Mesothelial cell of epicardium (in vitro differentiated cells): ENCODE results near the gene SEMA7A. TPM values are rescaled to one million over a fixed set of nuclear protein-coding genes. Genes with fewer than 3 reads are reported as not detected.

Experiments used
- DNase-seq, 2 experiments: peaks; one replicate each; pipeline ENCODE4 v3.0.0; 2021; ENCODE audit warnings: low spot score in 2 of 2; ENCODE audit not compliant: unreplicated experiment in 2 of 2
- H3K27ac Mint-ChIP-seq: 2 replicates; pipeline ENCODE4 v1.8.0; 2021; ENCODE audit warnings: mixed read lengths
- H3K27me3 Mint-ChIP-seq: 2 replicates; pipeline ENCODE4 v1.8.0; 2021; ENCODE audit warnings: low read depth, mixed read lengths
- H3K36me3 Mint-ChIP-seq: 2 replicates; pipeline ENCODE4 v1.8.0; 2021; ENCODE audit warnings: mixed read lengths
- H3K4me1 Mint-ChIP-seq: 2 replicates; pipeline ENCODE4 v1.8.0; 2021; ENCODE audit warnings: mixed read lengths
- H3K4me3 Mint-ChIP-seq: 2 replicates; pipeline ENCODE4 v1.8.0; 2021; ENCODE audit warnings: mild to moderate bottlenecking, moderate library complexity, mixed read lengths
- H3K9me3 Mint-ChIP-seq: 2 replicates; pipeline ENCODE4 v1.8.0; 2021; ENCODE audit warnings: mixed read lengths
- total RNA-seq: library from RNA; stranded (reverse); gene quantifications from 3 replicates; pipeline ENCODE4 v1.2.1, GENCODE V29; 2021
- TF ChIP-seq, protein P1 (sequence below): fragments of 200-600 bp; sonication (generic); IDR thresholded peaks from one replicate; pipeline ENCODE4 v1.5.0; 2021; ENCODE audit warnings: antibody characterized with exemption; ENCODE audit not compliant: unreplicated experiment

The SEMA7A gene
- total RNA-seq, 1 donor from 2014 or later = 5.0 TPM

DNA sequence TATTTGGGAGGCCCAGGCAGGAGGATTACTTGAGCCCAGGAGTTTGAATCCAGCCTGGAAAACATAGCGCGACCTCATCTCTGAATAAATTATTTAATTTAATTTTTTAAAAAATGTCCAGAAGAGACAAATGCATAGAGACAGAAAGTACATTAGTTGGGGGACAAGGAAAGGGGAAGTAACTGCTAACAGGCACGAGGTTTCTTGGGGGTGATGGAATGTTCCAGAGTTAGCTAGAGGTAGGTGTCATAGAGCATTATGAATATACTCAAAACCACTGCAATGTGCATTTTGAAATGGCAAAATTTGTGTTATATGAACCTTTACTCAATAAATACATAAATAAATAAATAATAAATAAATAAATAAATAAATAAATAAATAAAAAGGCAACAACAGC is 34.7 kb downstream of the SEMA7A start:
- no peak overlapping the region for H3K27ac Mint-ChIP-seq
- no peak overlapping the region for H3K4me3 Mint-ChIP-seq
- no peak for DNase-seq
- peaks cover 12% of the 10 kb centered on the region for H3K4me1 Mint-ChIP-seq
- no peaks in the 10 kb centered on the region for H3K36me3 Mint-ChIP-seq
- no peaks in the 10 kb centered on the region for H3K27me3 Mint-ChIP-seq
- no peaks in the 10 kb centered on the region for H3K9me3 Mint-ChIP-seq
- TF ChIP-seq, protein P1, sequence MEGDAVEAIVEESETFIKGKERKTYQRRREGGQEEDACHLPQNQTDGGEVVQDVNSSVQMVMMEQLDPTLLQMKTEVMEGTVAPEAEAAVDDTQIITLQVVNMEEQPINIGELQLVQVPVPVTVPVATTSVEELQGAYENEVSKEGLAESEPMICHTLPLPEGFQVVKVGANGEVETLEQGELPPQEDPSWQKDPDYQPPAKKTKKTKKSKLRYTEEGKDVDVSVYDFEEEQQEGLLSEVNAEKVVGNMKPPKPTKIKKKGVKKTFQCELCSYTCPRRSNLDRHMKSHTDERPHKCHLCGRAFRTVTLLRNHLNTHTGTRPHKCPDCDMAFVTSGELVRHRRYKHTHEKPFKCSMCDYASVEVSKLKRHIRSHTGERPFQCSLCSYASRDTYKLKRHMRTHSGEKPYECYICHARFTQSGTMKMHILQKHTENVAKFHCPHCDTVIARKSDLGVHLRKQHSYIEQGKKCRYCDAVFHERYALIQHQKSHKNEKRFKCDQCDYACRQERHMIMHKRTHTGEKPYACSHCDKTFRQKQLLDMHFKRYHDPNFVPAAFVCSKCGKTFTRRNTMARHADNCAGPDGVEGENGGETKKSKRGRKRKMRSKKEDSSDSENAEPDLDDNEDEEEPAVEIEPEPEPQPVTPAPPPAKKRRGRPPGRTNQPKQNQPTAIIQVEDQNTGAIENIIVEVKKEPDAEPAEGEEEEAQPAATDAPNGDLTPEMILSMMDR = no peak

DNA sequence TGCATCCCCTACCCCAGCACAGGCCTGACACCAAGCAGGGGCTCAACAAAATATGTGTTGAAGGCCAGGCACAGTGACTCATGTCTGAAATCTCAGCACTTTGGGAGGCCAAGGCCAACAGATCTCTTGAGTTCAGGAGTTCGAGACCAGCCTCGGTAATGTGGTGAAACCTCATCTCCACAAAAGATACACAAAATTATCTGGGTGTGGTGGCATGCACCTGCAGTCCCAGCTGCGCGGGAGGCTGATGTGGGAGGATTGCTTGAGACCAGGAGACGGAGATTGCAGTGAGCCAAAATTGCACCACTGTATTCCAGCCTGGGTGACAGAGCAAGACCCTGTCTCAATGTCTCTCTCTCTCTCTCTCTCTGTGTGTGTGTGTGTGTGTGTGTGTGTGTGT is 35.6 kb downstream of the SEMA7A start:
- H3K9me3 Mint-ChIP-seq = no peaks in the 10 kb centered on the region
- TF ChIP-seq, protein P1 = no peak
- H3K27ac Mint-ChIP-seq = no peak overlapping the region
- H3K36me3 Mint-ChIP-seq = no peaks in the 10 kb centered on the region
- DNase-seq = no peak
- peaks cover 8% of the 10 kb centered on the region for H3K4me1 Mint-ChIP-seq
- no peak overlapping the region for H3K4me3 Mint-ChIP-seq
- H3K27me3 Mint-ChIP-seq = no peaks in the 10 kb centered on the region

DNA sequence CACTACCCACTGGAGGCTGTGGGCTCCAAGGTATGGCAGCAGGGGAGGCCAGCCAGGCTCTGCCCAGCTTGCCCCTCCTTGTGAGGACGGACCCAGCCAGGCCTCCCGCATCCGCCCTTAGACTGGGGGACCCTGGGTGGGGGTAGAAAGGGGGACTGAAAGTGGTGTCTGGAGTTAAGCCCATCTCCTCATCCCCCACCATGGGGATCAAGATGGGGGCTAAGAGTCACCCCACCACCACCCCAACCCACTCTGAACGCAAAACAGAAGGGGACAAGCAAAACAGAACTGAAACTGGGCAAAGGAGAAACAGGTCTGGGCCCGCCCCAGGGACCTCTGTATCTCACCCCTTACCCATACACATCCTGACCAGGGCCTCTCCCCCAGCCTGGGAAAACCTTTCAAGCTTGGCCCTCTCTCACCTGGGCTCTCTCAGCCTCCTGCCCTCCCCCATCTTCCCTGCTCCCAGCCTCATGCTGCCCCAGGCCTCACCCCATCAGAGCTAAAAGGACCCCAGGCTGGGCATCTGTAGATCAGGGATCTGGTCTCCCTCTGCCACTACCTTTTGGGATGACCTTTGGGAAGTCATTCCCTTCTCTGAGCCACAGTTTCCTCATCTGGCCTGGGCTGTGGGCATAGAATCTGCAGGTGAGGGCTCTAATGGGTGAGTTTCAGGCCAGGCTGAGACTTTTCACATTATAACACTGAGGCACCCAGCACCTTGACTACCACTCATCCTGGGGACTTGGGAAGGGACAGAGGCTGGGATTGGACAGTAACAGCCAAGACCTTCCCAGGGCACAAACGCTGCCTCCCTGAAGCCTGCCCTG is 36.3 kb downstream of the SEMA7A start:
- H3K27ac Mint-ChIP-seq = no peak overlapping the region
- peaks cover 15% of the 10 kb centered on the region for H3K4me1 Mint-ChIP-seq

DNA sequence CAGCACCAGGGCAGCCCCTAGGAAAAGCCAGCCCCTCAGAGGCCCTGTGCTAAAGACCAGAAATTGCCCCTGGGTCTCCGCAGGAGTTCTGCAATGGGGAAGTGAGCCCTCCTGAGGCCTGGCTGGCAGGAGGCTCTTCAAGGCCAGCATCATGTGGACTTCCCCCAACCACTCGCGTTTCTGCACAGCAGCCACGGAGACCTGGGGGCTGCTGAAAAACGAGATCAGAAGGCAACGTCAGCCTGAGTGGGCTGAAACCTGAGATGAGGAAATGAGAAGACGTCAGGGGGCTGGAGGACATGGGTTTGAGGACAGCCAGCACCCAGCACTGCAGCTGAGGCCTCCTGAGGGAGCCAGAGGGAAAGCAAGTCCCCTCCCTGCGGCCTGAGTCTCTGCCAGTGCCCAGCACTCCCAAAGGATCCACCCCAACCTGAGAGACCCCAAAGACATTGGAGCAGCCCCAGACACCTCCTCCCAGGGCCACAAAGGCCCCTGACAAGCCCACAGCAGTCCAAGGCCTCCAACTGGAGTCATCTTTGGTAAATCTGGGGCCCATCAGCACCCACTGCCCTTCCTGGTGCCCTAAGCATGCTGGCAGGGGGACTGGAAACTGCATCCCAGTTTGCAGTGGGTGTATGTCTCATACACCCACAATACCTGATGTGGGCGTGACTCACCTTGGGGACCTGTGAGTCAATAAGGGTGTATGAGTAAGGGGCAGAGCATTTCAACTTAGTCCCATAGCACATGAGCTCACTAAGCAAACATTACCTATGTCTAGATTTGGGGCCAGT is 37.1 kb downstream of the SEMA7A start:
- no peak for DNase-seq
- H3K27ac Mint-ChIP-seq = no peak overlapping the region
- no peaks in the 10 kb centered on the region for H3K27me3 Mint-ChIP-seq
- peaks cover 23% of the 10 kb centered on the region for H3K4me1 Mint-ChIP-seq
- H3K4me3 Mint-ChIP-seq = no peak overlapping the region
- TF ChIP-seq, protein P1 = no peak
- H3K9me3 Mint-ChIP-seq = no peaks in the 10 kb centered on the region
- no peaks in the 10 kb centered on the region for H3K36me3 Mint-ChIP-seq

More for the DNA sequence above, 36.3 kb downstream of the SEMA7A start:
- Mint-ChIP-seq H3K9me3 (no peaks in the 10 kb centered on the region), H3K36me3 (no peaks in the 10 kb centered on the region), H3K4me3 (no peak overlapping the region), H3K27me3 (no peaks in the 10 kb centered on the region)
- TF ChIP-seq, protein P1 = no peak
- DNase-seq = no peak

DNA sequence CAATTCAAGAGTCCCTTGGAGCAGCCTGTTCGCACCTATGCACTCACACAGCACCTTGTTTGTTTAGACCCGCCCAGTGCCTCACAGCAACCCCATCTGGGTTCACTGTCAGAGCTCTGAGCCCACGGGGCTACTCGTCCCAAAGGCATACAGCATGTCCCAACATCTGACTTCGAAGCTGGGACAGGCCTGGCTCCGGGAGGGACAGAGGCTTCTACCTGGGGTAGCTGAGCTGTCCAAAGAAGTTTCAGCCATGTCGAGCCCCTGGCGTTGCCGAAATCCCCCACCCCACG is 37.7 kb downstream of the SEMA7A start:
- H3K27ac Mint-ChIP-seq = no peak overlapping the region
- no peak overlapping the region for H3K4me3 Mint-ChIP-seq
- no peak for DNase-seq
- TF ChIP-seq, protein P1 = no peak
- no peaks in the 10 kb centered on the region for H3K9me3 Mint-ChIP-seq
- no peaks in the 10 kb centered on the region for H3K27me3 Mint-ChIP-seq
- peaks cover 25% of the 10 kb centered on the region for H3K4me1 Mint-ChIP-seq
- no peaks in the 10 kb centered on the region for H3K36me3 Mint-ChIP-seq
